NCI-H128 (cell line): ENCODE results near the gene ADAD2.

ENCODE experiments used
- DNase-seq: peaks from one replicate; lab custom pipeline; 2025; ENCODE audit not compliant: unreplicated experiment; lab: John Stamatoyannopoulos, UW

The ADAD2 gene

DNA sequence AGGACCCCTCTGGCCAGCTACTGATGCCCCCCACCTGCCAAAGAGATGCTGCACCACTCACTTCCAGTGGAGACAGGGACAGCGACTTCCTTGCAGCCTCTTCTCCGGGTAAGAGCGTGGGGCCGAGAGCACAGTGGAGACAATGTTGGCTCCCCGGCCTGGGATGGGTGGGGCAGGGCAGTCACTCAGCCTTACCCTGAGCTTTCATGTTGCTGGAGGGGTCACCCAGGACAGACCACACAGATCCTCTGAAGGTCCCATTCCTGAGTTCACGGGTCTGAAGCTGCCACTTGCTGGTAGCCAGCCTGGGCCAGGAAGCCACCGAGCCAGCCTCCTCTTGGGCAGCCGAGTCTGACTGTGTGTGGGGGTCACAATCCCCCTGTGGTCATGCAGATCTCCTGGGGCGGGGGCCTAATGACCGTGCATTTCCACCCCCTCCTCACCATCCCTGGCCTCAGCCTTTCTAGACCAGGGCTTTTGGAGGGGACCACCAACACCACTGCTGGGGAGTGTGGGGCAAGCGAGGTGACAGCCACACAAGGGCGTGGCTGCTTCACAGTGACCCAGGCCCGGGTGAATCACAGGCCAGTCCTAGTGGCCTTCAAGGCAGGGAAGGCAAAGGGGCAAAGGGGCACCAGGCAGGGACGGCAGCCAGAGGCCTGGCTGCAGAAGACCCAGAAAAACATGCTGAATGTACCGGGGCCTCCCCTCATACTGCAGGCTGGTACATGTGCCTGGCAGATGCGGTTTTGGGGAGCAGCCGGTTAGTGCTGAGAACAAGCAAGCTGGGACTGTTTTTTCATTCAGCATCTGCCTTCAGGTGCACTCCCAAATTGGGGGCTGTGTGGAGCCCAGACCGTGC, 14.5 kb upstream of the ADAD2 start:
- no peak for DNase-seq

GRCh38 chr16:84177741-84178073, 13.2 kb upstream of the ADAD2 start:
- no peak for DNase-seq

GRCh38 chr16:84178146-84178765, 12.7 kb upstream of the ADAD2 start:
- DNase-seq: no peak

GRCh38 chr16:84178892-84179611, 11.9 kb upstream of the ADAD2 start:
- no peak for DNase-seq

- DNase-seq: no peak
Observed at GRCh38 chr16:84179612-84180320, 11.2 kb upstream of the ADAD2 start.

- no peak for DNase-seq
Observed at GRCh38 chr16:84180519-84181140, 10.3 kb upstream of the ADAD2 start.

DNA sequence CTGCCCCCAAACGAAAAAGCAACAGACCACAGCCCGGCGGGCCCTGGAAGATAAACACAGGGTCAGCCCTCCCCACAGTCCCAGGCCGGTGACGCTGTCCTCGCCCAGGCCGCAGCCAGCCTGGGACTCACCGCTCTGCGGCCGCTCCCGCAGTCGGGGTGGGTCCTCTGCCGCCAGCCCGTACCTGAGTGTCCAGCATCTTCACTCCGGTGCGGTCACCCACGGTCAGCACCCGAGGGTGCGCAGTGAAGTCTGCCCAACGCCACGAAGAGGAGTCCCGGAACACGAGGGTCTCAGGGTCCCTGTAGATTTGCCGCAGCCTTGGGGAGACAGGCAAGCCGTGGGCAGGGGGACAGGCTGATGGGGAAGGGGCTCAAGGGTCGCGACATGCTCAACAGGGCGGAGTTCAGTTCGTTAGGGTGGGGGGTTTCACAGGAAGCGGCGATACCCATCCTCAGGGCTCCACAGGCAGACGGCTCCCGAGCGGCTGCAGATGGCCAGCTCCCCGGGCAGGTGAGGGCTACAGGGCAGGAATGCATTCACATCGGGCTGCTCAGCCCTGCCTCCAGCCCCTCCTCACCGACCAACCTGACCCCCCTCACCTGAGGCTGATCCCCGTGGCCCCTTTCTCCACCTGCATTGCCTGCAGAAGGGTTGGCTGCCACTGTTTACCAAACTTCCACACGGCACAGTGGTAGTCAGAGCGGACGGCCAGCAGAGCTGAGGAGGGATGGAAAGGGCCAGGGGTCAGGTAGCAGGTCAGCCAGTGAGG, 9.6 kb upstream of the ADAD2 start:
- no peak for DNase-seq

GRCh38 chr16:84182104-84182503, 8.9 kb upstream of the ADAD2 start:
- no peak for DNase-seq

- DNase-seq: no peak
Observed at GRCh38 chr16:84182680-84183571, 8.0 kb upstream of the ADAD2 start.

- no peak for DNase-seq
Observed at GRCh38 chr16:84183572-84183875, 7.4 kb upstream of the ADAD2 start.

GRCh38 chr16:84183911-84184591, 6.9 kb upstream of the ADAD2 start:
- no peak for DNase-seq

GRCh38 chr16:84184775-84185174, 6.2 kb upstream of the ADAD2 start:
- DNase-seq: no peak

GRCh38 chr16:84186685-84187437, 4.1 kb upstream of the ADAD2 start, which contains the start of gene TAF1C:
Gene TAF1C, minus strand, starts transcription at chr16:84187057. Its CDS starts 2,069 bp downstream, at chr16:84184988.
- peak; percentile 62 for DNase-seq

GRCh38 chr16:84191466-84191865, 509 bp downstream of the ADAD2 start:
- no peak for DNase-seq

DNA sequence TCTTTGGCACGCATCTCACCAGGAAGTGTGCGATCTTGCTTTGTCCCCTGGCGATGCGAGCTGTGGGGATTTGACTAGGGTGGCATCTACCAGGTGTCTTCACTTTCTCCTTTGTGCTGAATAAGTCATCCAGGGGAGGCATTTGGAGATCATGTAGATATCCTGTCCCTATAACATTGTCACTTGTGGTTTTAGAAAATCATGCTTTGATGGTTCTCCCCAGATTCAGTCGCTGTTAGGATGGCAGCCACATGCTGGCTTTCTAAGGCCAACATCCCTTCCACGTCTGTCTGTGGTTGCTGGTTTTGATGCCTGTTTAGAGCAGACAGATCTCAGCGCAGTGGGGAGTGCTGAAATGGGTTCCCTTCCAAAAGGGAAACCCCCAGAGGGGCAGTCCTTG, 2.5 kb downstream of the ADAD2 start:
- no peak for DNase-seq

DNA sequence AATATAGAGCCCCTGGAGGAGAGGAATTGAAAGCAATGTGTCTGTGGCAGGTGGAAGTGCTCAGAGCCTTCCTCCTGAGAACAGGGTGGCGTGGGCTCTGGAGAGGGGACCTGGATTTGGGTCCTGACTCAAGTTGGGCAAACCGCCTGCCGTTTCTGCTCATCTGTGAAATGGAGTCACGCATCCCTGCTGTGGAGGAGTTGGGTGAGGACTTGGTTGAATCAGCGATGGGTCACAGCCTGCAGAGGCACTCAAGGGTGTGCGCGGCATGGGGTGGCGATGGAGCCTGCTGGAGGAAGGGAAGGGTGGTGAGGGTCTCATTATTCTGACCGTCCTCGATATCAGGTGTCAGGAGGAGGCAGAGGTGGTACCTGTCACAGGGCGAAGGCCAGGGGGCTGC, 3.1 kb downstream of the ADAD2 start:
- no peak for DNase-seq

DNA sequence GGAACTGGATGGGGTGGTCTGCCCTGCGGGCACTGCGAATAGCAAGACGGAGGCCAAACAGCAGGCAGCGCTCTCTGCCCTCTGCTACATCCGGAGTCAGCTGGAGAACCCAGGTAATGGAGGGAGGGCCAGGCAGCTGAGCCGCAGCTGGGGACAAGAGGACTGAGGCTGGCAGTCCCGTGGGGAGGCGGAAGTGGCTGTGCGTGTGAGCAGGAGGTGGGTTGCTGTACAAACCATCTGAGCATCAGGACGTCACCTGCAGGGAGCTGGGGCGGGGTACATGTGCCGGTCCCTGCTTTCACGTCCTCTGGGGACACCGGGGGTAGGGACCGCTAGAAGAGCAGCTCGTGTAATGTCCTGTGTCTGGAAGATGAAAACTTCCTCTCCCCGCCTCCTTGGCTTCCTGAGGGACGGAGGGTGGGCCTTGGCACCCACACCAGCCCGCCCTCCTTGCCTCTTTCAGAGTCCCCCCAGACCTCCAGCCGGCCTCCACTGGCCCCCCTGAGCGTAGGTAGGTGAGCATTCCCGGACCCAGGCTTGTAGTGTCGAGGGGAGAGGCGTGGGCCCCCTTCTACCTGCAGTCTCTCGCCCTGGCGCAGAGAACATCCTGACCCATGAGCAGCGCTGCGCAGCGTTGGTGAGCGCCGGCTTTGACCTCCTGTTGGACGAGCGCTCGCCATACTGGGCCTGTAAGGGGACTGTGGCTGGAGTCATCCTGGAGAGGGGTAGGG, 3.7 kb downstream of the ADAD2 start:
- DNase-seq: no peak
